COLO668 (cell line): ENCODE data around the gene PRKAG2.
"Not testable (repeated sequence)": the region's sequence is repeated elsewhere in the genome, so short reads cannot be mapped to it uniquely, and the experiment has no call there.

Experiments
- DNase-seq: peaks from one replicate; lab custom pipeline; 2025; ENCODE audit not compliant: unreplicated experiment; lab: John Stamatoyannopoulos, UW

The PRKAG2 gene

GRCh38 chr7:151885202-151885580, 8.3 kb upstream of the PRKAG2 start:
- DNase-seq, result no peak

- DNase-seq, result no peak
These were observed 7.6 kb upstream of the PRKAG2 start for GRCh38 chr7:151884312-151885201.

GRCh38 chr7:151883857-151884256, 6.9 kb upstream of the PRKAG2 start:
- no peak for DNase-seq

GRCh38 chr7:151882734-151883133, 5.8 kb upstream of the PRKAG2 start:
- no peak for DNase-seq

GRCh38 chr7:151880688-151881087, 3.8 kb upstream of the PRKAG2 start:
- no peak for DNase-seq

GRCh38 chr7:151877911-151878835, 1.3 kb upstream of the PRKAG2 start:
- DNase-seq, result no peak

GRCh38 chr7:151875942-151876898, 695 bp downstream of the PRKAG2 start:
- peak; percentile 51 for DNase-seq

- DNase-seq, result not testable (repeated sequence)
These were observed 2.4 kb downstream of the PRKAG2 start for GRCh38 chr7:151874479-151874878.

- no peak for DNase-seq
These were observed 3.4 kb downstream of the PRKAG2 start for GRCh38 chr7:151873402-151873965.

- DNase-seq, result no peak
These were observed 4.1 kb downstream of the PRKAG2 start for GRCh38 chr7:151872531-151873401.

GRCh38 chr7:151871904-151872303, 5.0 kb downstream of the PRKAG2 start:
- no peak for DNase-seq

- DNase-seq, result no peak
These were observed 5.7 kb downstream of the PRKAG2 start for GRCh38 chr7:151871189-151871735.

GRCh38 chr7:151869968-151870918, 6.7 kb downstream of the PRKAG2 start:
- DNase-seq, result no peak

- no peak for DNase-seq
These were observed 7.5 kb downstream of the PRKAG2 start for GRCh38 chr7:151869455-151869854.

- DNase-seq, result no peak
These were observed 7.8 kb downstream of the PRKAG2 start for GRCh38 chr7:151869109-151869428.

GRCh38 chr7:151868396-151869108, 8.4 kb downstream of the PRKAG2 start:
- DNase-seq, result no peak

GRCh38 chr7:151867912-151868311, 9.0 kb downstream of the PRKAG2 start:
- no peak for DNase-seq
